Lower lobe of right lung (tissue), 2 donors: ENCODE data around the gene COL19A1. TPM values are rescaled to one million over a fixed set of nuclear protein-coding genes. Genes with fewer than 3 reads are reported as not detected.

Experiments
- ATAC-seq, 2 donors: fragments of 200-7000 bp; cut with Tn5 transposase; one replicate each; pipeline ENCODE4 v1.9.1; 2020 to 2022; ENCODE audit warnings: mild to moderate bottlenecking in 2 of 2, moderate library complexity in 2 of 2
- DNase-seq: peaks from one replicate; pipeline ENCODE4 v3.0.0-alpha.2; 2020
- H3K27ac ChIP-seq: fragments of 200-600 bp; one replicate; pipeline ENCODE4 v1.8.0; 2022
- H3K27me3 ChIP-seq: fragments of 200-600 bp; one replicate; pipeline ENCODE4 v1.8.0; 2022; ENCODE audit warnings: low read depth
- H3K36me3 ChIP-seq: fragments of 200-600 bp; one replicate; pipeline ENCODE4 v1.8.0; 2022; ENCODE audit warnings: mild to moderate bottlenecking
- H3K4me1 ChIP-seq: fragments of 200-600 bp; one replicate; pipeline ENCODE4 v1.8.0; 2022
- H3K4me3 ChIP-seq: fragments of 200-600 bp; one replicate; pipeline ENCODE4 v1.8.0; 2022; ENCODE audit warnings: mild to moderate bottlenecking
- H3K9me3 ChIP-seq: fragments of 200-600 bp; one replicate; pipeline ENCODE4 v1.8.0; 2022
- intact Hi-C: fragments of 100-400 bp; cut with DNase I; formaldehyde crosslinking; loops from one replicate; pipeline ENCODE4 v1.11.0; 2022
- total RNA-seq: library from RNA; stranded (reverse); fragmentation: NEBNext Ultra II Directional; extraction: Animal tissue kit (Norgen Biotek cat#: 25700); gene quantifications from one replicate; pipeline ENCODE4 v1.2.1, GENCODE V29; 2021
- TF ChIP-seq, protein P1 (sequence below): fragments of 200-600 bp; IDR thresholded peaks from one replicate; pipeline ENCODE4 v1.8.0; 2022; ENCODE audit warnings: antibody characterized with exemption, mild to moderate bottlenecking
- donor health status: DM: no; HTN: yes; CAD: no; lungs with severe emphysema.

The COL19A1 gene
- total RNA-seq, 1 donor from 2014 or later, result not detected

DNA sequence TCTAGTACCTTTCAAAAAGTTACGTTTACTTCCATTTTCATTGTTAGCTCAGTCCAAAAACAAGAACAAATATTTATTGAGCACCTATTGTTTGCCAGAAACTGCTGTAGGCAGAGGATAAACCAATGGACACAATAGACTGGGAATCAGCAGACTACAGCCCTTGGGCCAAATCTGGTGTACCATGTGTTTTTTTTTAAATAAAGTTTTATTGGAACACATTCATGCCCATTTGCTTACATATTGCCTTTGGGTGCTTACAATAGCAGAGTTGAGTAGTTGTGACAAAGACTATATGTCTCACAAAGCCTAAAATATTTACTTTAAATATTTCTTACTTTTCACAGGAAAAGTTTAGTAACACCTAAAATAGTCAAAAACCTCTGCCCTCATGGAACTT lies 220.4 kb downstream of the COL19A1 start:
- H3K4me3 ChIP-seq, result no peak overlapping the region
- ATAC-seq (no peak), DNase-seq (no peak)
- TF ChIP-seq, protein P1, sequence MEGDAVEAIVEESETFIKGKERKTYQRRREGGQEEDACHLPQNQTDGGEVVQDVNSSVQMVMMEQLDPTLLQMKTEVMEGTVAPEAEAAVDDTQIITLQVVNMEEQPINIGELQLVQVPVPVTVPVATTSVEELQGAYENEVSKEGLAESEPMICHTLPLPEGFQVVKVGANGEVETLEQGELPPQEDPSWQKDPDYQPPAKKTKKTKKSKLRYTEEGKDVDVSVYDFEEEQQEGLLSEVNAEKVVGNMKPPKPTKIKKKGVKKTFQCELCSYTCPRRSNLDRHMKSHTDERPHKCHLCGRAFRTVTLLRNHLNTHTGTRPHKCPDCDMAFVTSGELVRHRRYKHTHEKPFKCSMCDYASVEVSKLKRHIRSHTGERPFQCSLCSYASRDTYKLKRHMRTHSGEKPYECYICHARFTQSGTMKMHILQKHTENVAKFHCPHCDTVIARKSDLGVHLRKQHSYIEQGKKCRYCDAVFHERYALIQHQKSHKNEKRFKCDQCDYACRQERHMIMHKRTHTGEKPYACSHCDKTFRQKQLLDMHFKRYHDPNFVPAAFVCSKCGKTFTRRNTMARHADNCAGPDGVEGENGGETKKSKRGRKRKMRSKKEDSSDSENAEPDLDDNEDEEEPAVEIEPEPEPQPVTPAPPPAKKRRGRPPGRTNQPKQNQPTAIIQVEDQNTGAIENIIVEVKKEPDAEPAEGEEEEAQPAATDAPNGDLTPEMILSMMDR, result no peak
- no peak overlapping the region for H3K27ac ChIP-seq
- no peaks in the 10 kb centered on the region for H3K36me3 ChIP-seq
- H3K27me3 ChIP-seq, result no peaks in the 10 kb centered on the region
- H3K4me1 ChIP-seq, result no peaks in the 10 kb centered on the region
- intact Hi-C loops, result no loop called here
- H3K9me3 ChIP-seq, result no peaks in the 10 kb centered on the region

DNA sequence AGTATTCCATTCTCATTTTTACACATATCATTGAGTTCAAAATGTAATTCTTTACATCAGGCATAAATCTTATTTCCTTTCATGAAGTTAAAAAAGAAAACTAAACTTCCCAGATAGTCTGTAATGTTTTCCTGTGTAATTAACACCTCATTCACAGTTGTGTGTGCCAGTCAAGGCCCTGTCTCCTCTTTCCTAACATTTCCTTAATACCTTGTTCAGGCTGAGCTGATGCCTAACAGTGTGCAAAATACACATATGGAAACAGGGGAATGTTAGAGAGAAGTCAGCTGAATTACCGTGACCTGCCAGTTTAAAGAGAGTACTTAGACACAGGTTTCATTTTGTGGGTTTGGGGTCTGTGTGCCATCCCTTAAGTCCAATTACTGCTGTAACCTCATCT lies 227.8 kb downstream of the COL19A1 start:
- no peaks in the 10 kb centered on the region for H3K27me3 ChIP-seq
- TF ChIP-seq, protein P1, result no peak
- H3K4me1 ChIP-seq, result no peaks in the 10 kb centered on the region
- intact Hi-C loops, result no loop called here
- H3K36me3 ChIP-seq, result no peaks in the 10 kb centered on the region
- DNase-seq, result no peak
- no peak for ATAC-seq
- H3K4me3 ChIP-seq, result no peak overlapping the region
- H3K27ac ChIP-seq, result no peak overlapping the region
- no peaks in the 10 kb centered on the region for H3K9me3 ChIP-seq

DNA sequence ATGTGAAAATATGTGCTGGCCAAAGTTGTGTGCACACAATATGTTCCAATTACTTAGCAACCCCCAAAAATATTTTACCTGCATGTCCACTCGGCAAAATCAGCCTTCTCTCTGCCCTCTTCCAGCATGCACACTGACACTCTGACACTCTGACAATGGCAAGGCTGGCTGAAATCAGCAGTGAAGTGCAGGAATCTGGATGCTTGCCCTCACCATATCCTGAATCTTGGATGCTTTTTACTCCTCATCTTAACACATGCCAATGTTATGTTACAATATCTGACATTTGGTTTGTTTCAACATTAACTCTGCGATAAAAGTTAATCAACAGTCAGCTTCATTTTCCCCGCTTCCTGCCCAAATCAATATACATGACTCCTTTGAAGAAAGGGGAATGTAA lies 233.4 kb downstream of the COL19A1 start:
- intact Hi-C loops, result no loop called here
- Histone ChIP-seq H3K9me3 (no peaks in the 10 kb centered on the region), H3K27me3 (no peaks in the 10 kb centered on the region), H3K27ac (no peak overlapping the region), H3K4me3 (no peak overlapping the region), H3K36me3 (no peaks in the 10 kb centered on the region), H3K4me1 (no peaks in the 10 kb centered on the region)
- no peak for ATAC-seq
- TF ChIP-seq, protein P1, result no peak
- no peak for DNase-seq

DNA sequence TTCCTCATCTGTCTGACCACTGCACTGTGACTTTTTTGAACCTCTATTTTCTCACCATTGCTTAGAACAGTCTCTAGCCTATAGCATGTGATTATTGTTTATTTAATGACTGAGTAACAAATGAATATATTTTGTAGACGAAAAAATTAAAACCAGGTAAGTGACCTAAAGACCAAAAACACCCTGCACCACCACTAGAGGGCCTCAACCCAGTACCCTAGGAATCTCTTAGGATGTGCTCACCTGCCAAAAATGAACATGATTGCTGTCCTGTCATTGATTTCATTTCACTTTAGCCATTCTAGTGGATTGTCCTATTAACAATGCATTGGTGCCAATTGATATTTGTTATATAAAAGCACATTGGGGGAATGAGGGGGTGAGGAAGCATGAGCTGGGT lies 237.4 kb downstream of the COL19A1 start:
- Histone ChIP-seq H3K36me3 (no peaks in the 10 kb centered on the region), H3K27me3 (no peaks in the 10 kb centered on the region), H3K9me3 (no peaks in the 10 kb centered on the region), H3K27ac (no peak overlapping the region), H3K4me3 (no peak overlapping the region), H3K4me1 (no peaks in the 10 kb centered on the region)
- DNase-seq (no peak), ATAC-seq (no peak)
- intact Hi-C loops, result no loop called here
- TF ChIP-seq, protein P1, result peak; percentile 35

DNA sequence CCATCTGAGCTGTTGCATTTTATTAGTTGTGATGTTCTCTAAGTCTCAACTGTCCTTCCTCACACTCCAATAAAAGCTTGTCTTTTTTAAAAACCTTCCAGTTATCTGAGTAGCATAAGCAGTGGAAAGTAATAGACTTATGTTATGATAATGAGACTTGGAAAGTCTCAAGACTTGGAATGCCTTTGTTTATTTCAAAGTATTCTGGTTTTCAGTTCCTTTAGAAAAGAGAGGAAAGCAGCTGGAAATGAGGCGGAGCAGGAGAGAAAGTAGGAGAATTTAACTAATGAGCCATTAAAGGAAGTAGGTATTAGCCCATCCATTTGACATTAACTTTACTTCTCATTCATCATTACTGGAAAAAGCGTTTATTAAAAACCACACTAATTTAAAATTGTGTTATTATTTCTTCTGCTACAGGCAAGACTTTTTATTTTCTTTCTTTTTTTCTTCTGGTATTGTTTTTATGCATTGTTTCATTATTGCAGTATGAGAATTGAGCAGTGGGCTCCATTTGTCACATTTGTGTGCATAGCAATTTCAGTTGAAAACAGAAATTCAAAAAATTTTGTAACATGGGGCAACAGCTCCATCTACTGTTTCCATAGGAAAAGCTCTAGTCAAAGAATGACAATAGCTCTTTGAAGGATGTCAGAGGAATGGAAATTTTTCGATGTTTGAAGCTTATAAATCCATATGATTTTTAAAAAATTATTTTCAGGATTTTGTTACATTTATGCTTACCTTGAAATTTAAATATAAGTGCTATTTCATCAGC lies 241.7 kb downstream of the COL19A1 start:
- intact Hi-C loops, result no loop called here
- DNase-seq (no peak), ATAC-seq (no peak)
- no peaks in the 10 kb centered on the region for H3K36me3 ChIP-seq
- H3K4me3 ChIP-seq, result no peak overlapping the region
- H3K4me1 ChIP-seq, result no peaks in the 10 kb centered on the region
- TF ChIP-seq, protein P1, result peak; percentile 63
- no peaks in the 10 kb centered on the region for H3K9me3 ChIP-seq
- no peaks in the 10 kb centered on the region for H3K27me3 ChIP-seq
- no peak overlapping the region for H3K27ac ChIP-seq
